GM21515 (cell line): Measurements from ENCODE around the gene TIMM23B.
A peak's percentile ranks its signal among the peaks of the same experiment; 100 is the strongest.
"Not testable (repeated sequence)": the region's sequence is repeated elsewhere in the genome, so short reads cannot be mapped to it uniquely, and the experiment has no call there.

ENCODE experiments used
- ATAC-seq: cut with Tn5 transposase; IDR thresholded peaks from one replicate; pipeline ENCODE4 v1.9.1; 2021; ENCODE audit not compliant: unreplicated experiment

TIMM23B gene, protein sequence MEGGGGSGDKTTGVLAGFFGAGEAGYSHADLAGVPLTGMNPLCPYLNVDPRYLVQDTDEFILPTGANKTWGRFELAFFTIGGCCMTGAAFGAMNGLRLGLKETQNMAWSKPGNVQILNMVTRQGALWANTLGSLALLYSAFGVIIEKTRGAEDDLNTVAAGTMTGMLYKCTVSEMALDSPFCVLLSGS

DNA sequence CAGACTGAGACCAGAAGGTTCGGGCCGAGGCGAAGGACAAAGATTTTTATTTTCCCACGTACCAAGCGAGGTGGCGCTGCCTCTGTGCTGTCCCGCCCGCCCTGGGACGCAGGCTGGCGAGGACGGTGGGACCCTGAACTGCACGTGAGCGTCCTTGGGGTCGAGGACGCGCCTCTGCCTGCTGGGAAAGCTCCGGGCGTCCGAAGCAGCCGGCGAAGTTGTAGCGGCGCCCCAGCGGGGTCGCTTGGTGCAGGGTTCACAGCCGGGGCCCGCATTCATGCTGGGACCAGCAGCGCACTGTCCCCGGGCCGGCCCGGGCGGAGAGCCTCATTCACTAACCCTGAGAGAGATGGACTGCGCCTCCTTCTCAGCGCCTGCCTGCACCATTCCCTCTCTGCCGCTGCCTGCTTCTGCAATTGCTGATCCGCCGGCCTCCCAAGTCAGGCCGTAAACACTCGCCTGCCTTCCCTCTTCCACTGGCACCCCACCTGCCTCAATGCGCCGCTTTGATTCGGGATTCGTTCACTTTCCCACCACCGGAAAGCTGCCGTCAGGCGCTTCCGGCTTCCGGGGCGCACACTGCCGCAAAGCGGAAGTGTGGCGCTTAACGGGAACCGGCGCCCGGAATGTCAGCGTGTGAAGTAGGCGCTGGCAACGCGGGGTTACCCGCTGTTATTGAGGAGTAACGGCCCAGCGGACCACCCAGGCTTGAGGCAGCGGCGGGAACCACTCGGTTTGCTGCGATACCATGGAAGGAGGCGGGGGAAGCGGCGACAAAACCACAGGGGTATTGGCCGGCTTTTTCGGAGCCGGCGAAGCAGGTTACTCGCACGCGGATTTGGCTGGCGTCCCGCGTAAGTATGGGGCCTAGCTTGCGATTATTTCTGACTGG, at the start of gene TIMM23B, which contains the start of gene PARG:
TSS of gene TIMM23B (plus strand) at position 607 of the 892 bp plus-strand sequence. CDS start at position 749, 142 bp downstream.
TSS of gene PARG (minus strand) at position 581 of the 892 bp plus-strand sequence. CDS start at position 279, 302 bp downstream.
- ATAC-seq, result peak; percentile 64

DNA sequence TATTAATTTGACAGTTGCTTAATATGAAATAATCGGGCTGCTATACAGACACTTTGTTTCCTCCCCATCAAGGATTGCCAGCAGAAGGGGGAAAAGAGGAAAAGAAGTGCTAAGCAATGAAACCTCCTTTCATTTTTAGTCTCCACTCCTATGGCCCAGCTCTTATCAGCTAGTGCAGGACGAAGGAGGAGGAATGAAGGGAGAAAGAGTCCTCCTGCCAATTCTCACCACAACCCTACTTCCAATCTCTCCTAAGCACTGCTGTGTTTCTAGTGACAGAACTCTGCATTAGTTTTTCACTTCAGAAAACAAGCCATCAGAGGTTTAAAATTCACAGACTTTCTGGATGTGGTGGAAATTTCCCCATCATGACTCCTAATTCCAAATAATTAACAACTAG, 41.9 kb upstream of the TIMM23B start:
- not testable (repeated sequence) for ATAC-seq

DNA sequence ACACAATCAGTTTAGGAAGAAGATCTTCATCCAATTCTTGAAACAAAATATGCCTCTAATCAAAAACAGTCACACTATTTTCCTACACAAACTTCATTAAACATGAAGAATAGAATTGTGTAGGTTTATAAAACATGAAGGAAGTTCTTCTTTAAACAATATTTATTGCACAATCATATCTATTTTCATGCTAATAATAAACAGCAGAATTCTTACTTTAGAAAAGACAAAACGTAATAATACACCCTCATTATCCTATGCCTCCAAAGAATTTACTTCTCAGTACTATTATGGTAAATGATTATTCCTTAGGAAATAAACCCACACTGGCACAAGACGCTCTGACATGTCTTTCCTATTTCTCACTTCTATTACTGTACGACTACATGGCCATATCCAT, 41.4 kb upstream of the TIMM23B start:
- ATAC-seq, result not testable (repeated sequence)

DNA sequence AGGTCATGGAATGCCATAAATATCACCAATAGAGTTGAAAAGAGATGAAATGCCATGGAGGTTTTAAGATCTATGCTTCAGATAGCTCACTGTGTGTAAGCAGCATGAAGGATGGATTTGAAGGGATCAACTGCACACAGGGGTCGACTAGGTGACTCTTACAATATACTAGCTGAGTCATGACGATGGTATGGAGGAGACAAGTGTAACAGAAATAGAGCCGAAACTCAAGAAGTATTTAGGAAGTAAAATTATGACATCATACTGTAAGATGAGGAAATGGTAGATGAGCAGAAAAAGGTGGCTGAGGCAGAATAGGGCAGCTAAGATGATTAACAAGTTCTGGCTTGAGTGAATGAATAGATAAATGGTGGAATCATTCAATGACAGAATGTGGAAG, 38.0 kb upstream of the TIMM23B start:
- not testable (repeated sequence) for ATAC-seq

DNA sequence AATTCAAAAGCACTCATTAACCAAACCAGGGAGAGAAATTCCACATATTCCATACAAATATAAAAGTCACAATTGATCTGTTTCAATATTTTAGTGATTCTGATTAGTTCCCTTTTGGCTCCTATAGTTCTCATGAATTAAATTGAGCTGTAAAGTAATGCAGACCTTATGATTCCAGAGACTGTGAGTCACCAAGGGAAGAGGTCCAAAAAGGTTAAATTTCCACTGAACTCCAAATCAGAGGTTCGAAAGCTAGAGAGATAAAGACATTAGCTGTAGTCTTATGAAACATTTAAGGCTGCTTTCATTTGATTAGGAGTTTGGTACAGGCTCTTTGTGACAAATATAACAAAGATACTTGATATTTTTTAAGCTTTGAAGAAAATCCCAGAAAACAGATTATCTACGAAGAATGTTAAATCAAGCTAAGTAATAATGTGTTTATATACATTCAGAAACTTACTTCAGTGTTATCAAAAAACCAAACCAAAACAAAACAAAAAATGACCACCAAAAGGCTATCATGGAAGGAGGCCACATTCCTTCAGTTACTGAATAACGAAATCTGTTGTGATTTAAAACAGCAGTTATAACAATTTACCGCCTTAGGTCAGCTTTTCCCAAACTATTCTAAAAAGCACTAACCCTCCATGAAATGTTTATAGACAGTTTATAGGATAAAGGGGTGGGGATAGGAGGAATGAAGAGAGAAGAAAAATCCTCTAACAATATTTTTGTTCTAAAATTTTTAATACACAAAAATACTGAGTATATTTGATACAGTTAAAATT, 33.4 kb upstream of the TIMM23B start:
- not testable (repeated sequence) for ATAC-seq

DNA sequence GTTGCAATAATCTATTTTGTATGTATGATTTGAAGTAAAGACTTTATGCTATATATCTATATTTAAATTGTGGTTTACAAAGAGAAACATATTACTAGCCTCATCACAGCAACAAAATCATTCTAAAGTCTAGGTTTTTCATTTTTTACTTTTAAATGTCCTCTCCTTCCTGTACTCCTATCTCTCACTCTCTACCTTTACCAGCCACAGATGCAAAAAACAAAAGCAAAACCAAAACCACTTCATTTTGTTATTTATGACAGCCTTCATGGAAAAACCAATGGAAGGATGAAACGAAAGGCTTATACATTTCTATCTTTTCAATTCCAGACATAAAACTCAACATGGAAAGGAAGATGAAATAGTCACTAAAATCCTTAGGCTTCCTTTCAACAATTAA, 31.6 kb upstream of the TIMM23B start:
- ATAC-seq, result not testable (repeated sequence)

DNA sequence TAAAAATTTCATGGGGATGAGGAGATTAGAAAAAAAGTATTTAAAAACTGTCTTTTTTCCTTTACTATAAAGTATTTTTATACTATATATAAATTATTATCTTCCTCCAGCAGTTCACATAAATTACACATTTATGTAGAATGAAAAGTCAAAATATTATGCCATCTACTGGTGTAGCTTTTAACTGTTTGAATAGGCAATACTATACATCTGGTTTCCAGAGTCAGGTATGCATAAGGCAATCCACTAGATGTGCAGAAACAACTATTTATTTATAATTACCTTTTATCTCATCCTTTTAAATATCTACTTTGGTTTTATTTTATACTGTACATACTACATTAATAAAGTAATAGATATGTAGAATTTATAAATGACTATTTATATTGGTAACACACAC, 25.4 kb upstream of the TIMM23B start:
- not testable (repeated sequence) for ATAC-seq

DNA sequence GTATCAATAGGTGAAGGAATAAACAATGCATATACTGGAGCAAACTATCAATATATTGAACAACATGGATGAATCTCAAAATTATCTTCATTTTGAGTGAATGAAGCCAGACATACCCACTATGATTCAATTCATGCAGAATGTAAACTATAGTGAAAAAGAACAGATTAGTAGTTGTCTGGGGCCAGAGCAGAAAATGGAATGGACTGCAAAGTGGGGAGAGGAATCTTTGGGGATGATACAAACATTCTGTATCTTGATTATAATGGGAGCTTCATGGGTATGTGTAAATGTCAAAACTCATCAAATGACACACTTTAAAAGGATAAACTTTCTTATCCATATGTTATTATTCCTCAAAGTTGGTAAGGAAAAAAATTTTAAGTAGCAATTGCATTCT, 23.9 kb upstream of the TIMM23B start:
- ATAC-seq, result not testable (repeated sequence)

DNA sequence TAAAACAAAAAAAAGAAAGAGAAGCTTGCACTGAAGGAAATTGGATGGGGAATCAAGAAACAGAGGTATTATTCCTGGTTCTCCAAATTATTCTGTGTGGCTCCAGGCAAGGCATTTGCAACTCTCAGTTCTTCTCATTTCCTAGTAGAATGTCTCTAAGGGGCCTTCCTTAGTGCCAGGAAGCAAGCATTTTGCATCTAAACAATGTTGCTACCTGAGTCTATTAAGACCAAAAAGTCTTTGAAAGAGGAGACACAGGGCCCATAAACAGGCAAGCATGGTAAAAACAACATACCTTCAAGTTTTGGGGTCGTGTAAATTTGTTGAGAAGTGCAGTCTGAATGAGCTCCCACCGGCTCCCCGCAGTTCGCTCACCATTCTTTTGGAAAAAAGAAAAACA, 19.8 kb upstream of the TIMM23B start:
- ATAC-seq, result not testable (repeated sequence)

DNA sequence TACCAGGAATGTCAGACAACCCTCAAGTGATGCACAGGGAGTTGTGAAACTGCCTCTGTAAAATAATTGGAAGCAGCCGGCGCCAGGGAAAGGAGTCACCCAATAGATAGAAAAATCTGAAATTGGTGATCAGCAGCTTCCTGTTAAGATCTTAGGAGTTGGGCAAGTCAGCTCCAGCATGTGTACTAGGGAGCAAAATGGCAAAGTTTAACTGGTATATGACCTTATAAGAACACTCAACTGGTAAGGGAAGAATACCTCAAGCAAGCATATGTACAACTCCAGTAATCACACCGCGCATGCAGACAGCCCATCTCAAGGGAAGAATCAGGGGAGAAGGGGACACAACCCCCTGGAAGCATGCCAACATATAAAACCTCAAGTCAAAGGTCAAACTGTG, 18.3 kb upstream of the TIMM23B start:
- ATAC-seq, result not testable (repeated sequence)

DNA sequence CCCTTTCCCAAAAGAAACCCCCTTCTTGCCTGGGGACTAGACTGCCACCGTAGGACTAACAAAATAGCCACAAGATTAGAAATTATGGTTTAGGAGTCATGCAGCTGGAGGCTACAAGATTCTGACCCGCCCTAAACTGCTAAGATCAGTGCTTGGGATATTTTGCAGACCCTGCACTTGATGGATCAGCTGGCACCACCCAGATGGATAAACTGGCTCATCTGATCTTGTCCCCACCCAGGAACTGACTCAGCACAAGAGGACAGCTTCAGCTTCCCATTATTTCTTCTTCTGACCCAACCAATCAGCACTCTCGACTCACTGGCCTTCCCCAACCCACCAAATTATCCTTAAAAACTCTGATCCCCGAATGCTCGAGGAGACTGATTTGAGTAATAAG, 10.6 kb upstream of the TIMM23B start:
- not testable (repeated sequence) for ATAC-seq

DNA sequence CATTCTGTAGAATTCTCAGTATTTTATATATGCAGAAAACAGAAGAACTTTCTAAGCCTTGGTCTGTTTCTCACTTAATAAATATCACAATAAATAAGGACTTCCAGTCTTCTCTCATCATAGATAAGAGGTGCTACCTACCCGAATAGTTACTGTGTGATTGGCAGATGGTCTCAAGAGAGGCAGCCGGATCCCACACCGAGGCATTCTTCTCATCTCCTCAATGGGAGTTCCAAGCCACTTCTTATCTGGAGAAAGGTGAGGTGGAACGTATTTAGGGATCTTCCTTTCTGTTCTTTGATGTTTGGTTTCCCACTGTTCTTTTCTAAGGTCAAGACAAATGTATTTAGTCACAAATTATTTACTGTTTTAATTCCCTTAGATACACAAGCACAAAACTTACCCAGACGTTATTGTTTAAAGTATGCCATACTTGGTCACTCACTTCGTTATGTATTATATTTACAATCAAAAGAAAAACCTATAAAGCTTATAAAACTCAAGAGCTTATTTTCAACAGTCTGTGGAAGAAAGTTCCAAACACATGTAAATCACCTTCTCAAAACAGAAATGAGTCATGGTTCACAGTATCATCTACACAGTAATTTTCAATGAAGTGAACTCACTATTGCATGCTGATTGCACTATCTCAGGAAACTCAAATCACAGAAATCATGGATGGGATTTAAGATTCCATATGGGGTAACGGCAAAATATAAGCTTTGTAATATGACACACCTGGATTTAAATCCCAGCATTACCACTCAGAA, 9.7 kb upstream of the TIMM23B start:
- ATAC-seq, result not testable (repeated sequence)

DNA sequence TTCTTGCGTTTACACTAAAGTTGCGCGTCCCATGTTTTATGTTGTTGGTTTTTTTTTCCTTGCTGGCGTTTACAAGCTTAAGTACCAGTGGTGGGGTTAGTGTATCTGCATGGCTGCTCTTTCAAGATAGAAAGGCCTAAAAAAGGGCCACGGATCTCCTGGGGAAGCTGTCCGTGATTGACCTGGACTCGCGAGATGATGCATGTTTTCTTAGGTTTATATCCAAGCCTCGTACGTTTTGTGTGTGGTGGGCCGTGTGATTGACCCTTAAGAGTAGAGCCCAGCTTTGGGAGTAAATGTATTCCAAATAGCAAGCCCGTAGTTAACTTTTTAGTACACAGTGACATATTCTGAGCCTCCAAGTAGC, 469 bp downstream of the TIMM23B start:
- ATAC-seq, result not testable (repeated sequence)

DNA sequence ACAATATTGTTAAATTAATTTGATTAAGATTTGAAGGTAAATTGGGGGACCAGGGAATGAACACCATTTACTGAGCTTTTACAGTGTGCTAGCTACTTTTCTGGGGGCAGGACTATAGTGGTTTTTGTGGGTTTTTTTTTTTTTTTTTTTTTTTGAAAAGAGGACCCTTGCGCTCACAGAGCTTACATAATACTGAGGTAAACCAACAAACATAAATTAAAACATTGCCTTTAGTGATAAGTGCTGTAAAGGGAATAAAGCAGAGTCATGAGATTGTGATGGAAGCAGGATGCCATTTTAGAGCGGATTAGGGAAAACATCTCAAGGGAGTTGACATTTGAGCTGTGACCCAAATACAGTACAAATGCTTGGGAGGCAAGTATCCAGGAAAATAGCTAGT, 1.8 kb downstream of the TIMM23B start:
- not testable (repeated sequence) for ATAC-seq

DNA sequence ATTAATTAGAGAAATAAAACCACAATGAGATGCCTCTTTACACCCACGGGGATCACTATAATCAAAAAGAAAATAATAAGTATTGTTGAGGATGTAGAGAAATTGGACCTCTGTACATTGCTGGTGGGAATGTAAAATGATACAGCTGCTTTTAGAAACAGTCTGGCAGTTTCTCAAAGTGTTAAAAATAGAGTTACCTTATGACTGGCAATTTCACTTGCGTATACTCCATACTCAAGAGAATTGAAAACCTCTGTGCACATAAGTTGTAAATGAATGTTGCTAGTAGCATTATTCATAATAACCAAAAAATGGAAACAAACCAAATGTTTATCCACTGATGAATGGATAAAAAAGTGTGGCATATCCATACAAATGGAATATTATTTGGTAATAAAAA, 6.3 kb downstream of the TIMM23B start:
- ATAC-seq, result peak; percentile 60

DNA sequence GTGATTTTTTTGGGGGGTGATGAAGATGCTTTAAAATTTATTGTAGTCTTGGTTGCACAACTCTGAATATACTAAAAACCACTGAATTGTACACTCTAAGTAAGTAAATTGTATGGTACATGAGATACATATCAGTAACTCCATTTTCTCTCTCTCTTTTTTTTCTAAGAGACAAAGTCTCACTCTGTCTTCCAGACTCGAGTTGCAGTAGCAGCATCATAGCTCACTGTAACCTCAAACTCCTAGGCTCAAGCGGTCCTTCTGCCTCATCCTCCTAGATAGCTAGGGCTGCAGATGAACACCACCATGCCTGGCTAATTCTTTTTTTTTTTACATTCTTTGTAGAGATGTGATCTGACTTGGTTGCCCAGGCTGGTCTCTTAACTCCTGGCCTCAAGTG, 6.9 kb downstream of the TIMM23B start:
- ATAC-seq, result not testable (repeated sequence)

DNA sequence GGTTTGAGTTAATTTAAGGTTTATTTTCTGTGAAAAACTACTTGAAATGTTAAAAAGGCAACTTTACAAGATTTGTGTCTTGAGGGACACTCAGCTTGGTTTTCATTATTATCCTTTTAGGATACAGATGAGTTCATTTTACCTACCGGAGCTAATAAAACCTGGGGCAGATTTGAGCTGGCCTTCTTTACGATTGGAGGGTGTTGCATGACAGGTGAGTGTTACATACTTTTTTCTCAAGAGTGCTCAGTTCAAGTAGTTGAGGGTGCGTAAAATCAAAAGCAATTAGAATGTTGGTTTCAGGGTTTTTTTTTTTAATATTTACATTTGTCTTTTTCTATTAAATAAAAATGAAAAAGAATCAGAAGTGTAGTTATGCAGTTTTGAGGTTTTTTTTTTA, 10.2 kb downstream of the TIMM23B start:
- not testable (repeated sequence) for ATAC-seq

DNA sequence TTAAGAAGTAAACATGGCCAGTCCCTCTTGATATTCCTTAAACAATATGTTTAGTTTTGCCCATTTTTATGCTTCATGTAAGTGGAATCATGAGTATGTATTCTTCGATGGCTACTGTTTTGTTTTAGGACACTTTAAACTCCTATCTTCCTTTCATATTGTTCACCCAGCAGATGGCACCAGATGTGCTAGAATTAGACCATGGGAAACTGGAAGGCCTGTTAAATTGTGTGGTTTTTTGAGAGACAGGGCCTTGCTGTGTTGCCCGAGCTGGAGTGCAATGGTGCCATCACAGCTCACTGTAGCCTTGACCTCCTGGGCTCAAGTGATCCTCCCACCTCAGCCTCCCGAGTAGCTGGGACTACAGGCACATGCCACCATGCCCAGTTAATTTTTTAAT, 11.3 kb downstream of the TIMM23B start:
- not testable (repeated sequence) for ATAC-seq

DNA sequence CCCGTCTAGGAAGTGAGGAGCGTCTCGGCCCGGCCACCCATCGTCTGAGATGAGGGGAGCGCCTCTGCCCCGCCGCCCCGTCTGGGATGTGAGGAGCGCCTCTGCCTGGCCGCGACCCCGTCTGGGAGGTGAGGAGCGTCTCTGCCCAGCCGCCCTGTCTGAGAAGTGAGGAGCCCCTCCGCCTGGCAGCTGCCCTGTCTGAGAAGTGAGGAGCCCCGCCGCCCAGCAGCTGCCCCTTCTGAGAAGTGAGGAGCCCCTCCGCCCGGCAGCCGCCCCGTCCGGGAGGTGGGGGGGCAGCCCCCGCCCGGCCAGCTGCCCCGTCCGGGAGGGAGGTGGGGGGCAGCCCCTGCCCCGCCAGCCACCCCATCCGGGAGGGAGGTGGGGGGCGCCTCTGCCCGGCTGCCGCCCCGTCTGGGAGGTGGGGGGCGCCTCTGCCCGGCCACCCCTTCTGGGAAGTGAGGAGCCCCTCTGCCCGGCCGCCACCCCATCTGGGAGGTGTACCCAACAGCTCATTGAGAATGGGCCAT, 28.5 kb downstream of the TIMM23B start:
- not testable (repeated sequence) for ATAC-seq

DNA sequence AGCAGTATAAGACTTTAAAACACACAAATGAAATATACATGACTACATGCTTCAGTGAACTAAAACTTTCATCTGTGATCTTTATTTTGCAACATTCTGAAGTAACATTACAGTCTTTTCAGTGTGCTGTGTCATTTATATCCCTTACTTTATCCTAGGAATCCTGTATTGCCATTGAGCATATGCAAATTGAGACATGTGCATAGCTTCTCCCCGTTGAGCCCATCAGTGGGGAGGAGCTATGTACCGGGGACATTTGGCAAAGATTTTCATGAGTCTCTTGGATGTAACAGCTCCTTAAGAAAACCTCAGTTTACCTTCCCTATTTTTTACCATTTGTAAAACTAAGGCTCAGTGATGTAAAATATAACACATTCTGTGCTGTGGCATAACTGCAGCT, 29.6 kb downstream of the TIMM23B start:
- not testable (repeated sequence) for ATAC-seq
